Liver (tissue), 9 donors: ENCODE results near the gene KCNQ1. TPM values are rescaled to one million over a fixed set of nuclear protein-coding genes. Genes with fewer than 3 reads are reported as not detected.

Experiments
- DNase-seq: peaks from one replicate; pipeline ENCODE4 v3.0.0-alpha.2; 2017; ENCODE audit warnings: low spot score
- H3K27ac ChIP-seq, 2 donors: one replicate each; pipeline ENCODE4 v1.7.0; 2013; ENCODE audit warnings: inconsistent platforms in 2 of 2, low read length in 2 of 2, control low read depth in 1 of 2, low read depth in 1 of 2, mild to moderate bottlenecking in 1 of 2
- H3K27me3 ChIP-seq, 4 donors: one replicate each; pipeline versions ENCODE4 v1.6.1 to v1.7.0; 2013; ENCODE audit warnings: low read length in 3 of 4, inconsistent platforms in 1 of 4, mild to moderate bottlenecking in 1 of 4, moderate library complexity in 1 of 4; ENCODE audit not compliant: control insufficient read depth in 4 of 4, insufficient read depth in 4 of 4
- H3K36me3 ChIP-seq, 4 donors: one replicate each; pipeline versions ENCODE4 v1.6.1 to v1.7.0; 2013; ENCODE audit warnings: low read length in 3 of 4, mild to moderate bottlenecking in 3 of 4, low read depth in 1 of 4, moderate library complexity in 1 of 4; ENCODE audit not compliant: control insufficient read depth in 4 of 4, insufficient read depth in 3 of 4
- H3K4me1 ChIP-seq, 4 donors: one replicate each; pipeline versions ENCODE4 v1.6.1 to v1.7.0; 2013; ENCODE audit warnings: low read length in 3 of 4, mild to moderate bottlenecking in 3 of 4, moderate library complexity in 1 of 4; ENCODE audit not compliant: control insufficient read depth in 4 of 4, insufficient read depth in 4 of 4
- H3K4me3 ChIP-seq, 3 donors: one replicate each; pipeline versions ENCODE4 v1.6.1 to v1.7.0; 2013; ENCODE audit warnings: low read length in 3 of 3, control low read depth in 1 of 3, low read depth in 1 of 3, mild to moderate bottlenecking in 1 of 3
- H3K9ac ChIP-seq, 2 donors: one replicate each; pipeline ENCODE4 v1.7.0; 2013; ENCODE audit warnings: low read length in 2 of 2, mild to moderate bottlenecking in 2 of 2, moderate library complexity in 2 of 2, control low read depth in 1 of 2, low read depth in 1 of 2
- H3K9me3 ChIP-seq, 4 donors: one replicate each; pipeline versions ENCODE4 v1.6.1 to v1.7.0; 2013; ENCODE audit warnings: low read length in 3 of 4; ENCODE audit not compliant: control insufficient read depth in 4 of 4
- ATF3 ChIP-seq: IDR thresholded peaks from 2 replicates; pipeline ENCODE4 v1.6.1; 2016; ENCODE audit warnings: antibody characterized with exemption
- CTCF ChIP-seq: fragments of 150-350 bp; IDR thresholded peaks from 2 replicates; pipeline ENCODE4 v1.5.1; 2017; ENCODE audit warnings: improper control_type of control experiment, low read depth, low read length; ENCODE audit not compliant: missing input control
- EGR1 ChIP-seq, 2 donors: IDR thresholded peaks; 2 replicates each; pipeline ENCODE4 v1.6.1; 2016 to 2018; ENCODE audit warnings: antibody characterized with exemption in 2 of 2, low read depth in 2 of 2
- FOXA1 ChIP-seq: IDR thresholded peaks from 2 replicates; pipeline ENCODE4 v1.6.1; 2016; ENCODE audit warnings: antibody characterized with exemption
- FOXA2 ChIP-seq: IDR thresholded peaks from 2 replicates; pipeline ENCODE4 v1.6.1; 2016; ENCODE audit warnings: antibody characterized with exemption
- GABPA ChIP-seq, 2 donors: IDR thresholded peaks in 1 of 2; conservative IDR thresholded peaks in 1 of 2; 2 replicates each; pipeline ENCODE4 v1.6.1; 2016; ENCODE audit warnings: antibody characterized with exemption in 2 of 2, mild to moderate bottlenecking in 1 of 2, moderate library complexity in 1 of 2
- HNF4A ChIP-seq, 2 donors: conservative IDR thresholded peaks; 2 replicates each; pipeline ENCODE4 v1.6.1; 2016; ENCODE audit warnings: antibody characterized with exemption in 2 of 2, mild to moderate bottlenecking in 2 of 2
- HNF4G ChIP-seq: IDR thresholded peaks from 2 replicates; pipeline ENCODE4 v1.6.1; 2016; ENCODE audit warnings: antibody characterized with exemption
- JUND ChIP-seq, 2 donors: IDR thresholded peaks; 2 replicates each; pipeline ENCODE4 v1.6.1; 2016; ENCODE audit warnings: antibody characterized with exemption in 2 of 2
- MAX ChIP-seq: IDR thresholded peaks from 2 replicates; pipeline ENCODE4 v1.6.1; 2016; ENCODE audit warnings: antibody characterized with exemption
- NR2F2 ChIP-seq: IDR thresholded peaks from 2 replicates; pipeline ENCODE4 v1.6.1; 2016; ENCODE audit warnings: antibody characterized with exemption
- RAD21 ChIP-seq, 2 donors: IDR thresholded peaks; 2 replicates each; pipeline ENCODE4 v1.6.1; 2016; ENCODE audit warnings: antibody characterized with exemption in 2 of 2, mild to moderate bottlenecking in 2 of 2
- RXRA ChIP-seq, 2 donors: IDR thresholded peaks; 2 replicates each; pipeline ENCODE4 v1.6.1; 2017 to 2018; ENCODE audit warnings: antibody characterized with exemption in 2 of 2, mild to moderate bottlenecking in 1 of 2
- SP1 ChIP-seq: IDR thresholded peaks from 2 replicates; pipeline ENCODE4 v1.6.1; 2018; ENCODE audit warnings: antibody characterized with exemption, mild to moderate bottlenecking
- YY1 ChIP-seq: IDR thresholded peaks from 2 replicates; pipeline ENCODE4 v1.6.1; 2016; ENCODE audit warnings: antibody characterized with exemption, mild to moderate bottlenecking
- ZBTB33 ChIP-seq: IDR thresholded peaks from 2 replicates; pipeline ENCODE4 v1.6.1; 2016; ENCODE audit warnings: antibody characterized with exemption
- WGBS: extraction: QIAGEN DNeasy Blood & Tissue Kit; methylation state at CpG from one replicate; pipeline ENCODE4 v1.1.7; 2013; 5-methylcytosine and 5-hydroxymethylcytosine counted together
- polyA plus RNA-seq, 2 donors: library from polyadenylated mRNA; stranded (reverse) in 1 of 2; unstranded in 1 of 2; fragments of 200-250 nt in 1 of 2; fragments of >200 nt in 1 of 2; fragmentation: Nextera tagmentation in 1 of 2; extraction: Ambion mirVana in 1 of 2; gene quantifications; one replicate each; pipeline versions ENCODE4 v1.2.1 to v1.2.3, GENCODE V29; 2013 to 2015
- total RNA-seq, 2 donors: library from RNA; depleted of rRNA; stranded (reverse); fragments of >200 nt; gene quantifications; one replicate each; pipeline ENCODE4 v1.2.3, GENCODE V29; 2014
- donor health status: healthy.
- donor health status: healthy.
- donor health status: healthy.
- donor health status: healthy.
- donor health status: healthy.

The KCNQ1 gene
- total and polyA plus RNA-seq, 4 donors: 0.31 to 2.2 (median 1.5) TPM

- 95% methylated on average over 19 of the region's 19 CpGs for WGBS
- H3K27me3 ChIP-seq: no peaks in the 10 kb centered on the region
- no peak overlapping the region for H3K4me3 ChIP-seq
- no peak overlapping the region for H3K27ac ChIP-seq
- H3K36me3 ChIP-seq: no peaks in the 10 kb centered on the region
- DNase-seq: peak; percentile 33
- peaks cover 6 to 18% (median 11%) of the 10 kb centered on the region in 4 donors for H3K4me1 ChIP-seq
- no peaks in the 10 kb centered on the region for H3K9me3 ChIP-seq
- no peak overlapping the region for H3K9ac ChIP-seq
- TF ChIP-seq CTCF (no peak), ZBTB33 (no peak), FOXA1 (no peak), EGR1 (IDR thresholded peaks at IDR 0.05; ENCODE audit: low read depth in 2 of 2) (no peak), GABPA (IDR thresholded peaks at IDR 0.05 in 1 of 2, conservative IDR thresholded peaks at IDR 0.05 in 1 of 2) (no peak), FOXA2 (no peak), RAD21 (IDR thresholded peaks at IDR 0.05) (no peak), JUND (IDR thresholded peaks at IDR 0.05) (no peak), RXRA (IDR thresholded peaks at IDR 0.05) (no peak), NR2F2 (no peak)
Measured at GRCh38 chr11:2776351-2777061, 331.7 kb downstream of the KCNQ1 start.

- DNase-seq: peak; percentile 35
- Histone ChIP-seq H3K27ac (no peak overlapping the region), H3K4me3 (no peak overlapping the region), H3K4me1 (peaks cover 6 to 18% (median 11%) of the 10 kb centered on the region in 4 donors), H3K36me3 (no peaks in the 10 kb centered on the region), H3K9me3 (no peaks in the 10 kb centered on the region), H3K9ac (no peak overlapping the region), H3K27me3 (no peaks in the 10 kb centered on the region)
- 78% methylated on average over 7 of the region's 7 CpGs for WGBS
- TF ChIP-seq FOXA2 (no peak), ATF3 (no peak), SP1 (no peak), MAX (no peak), CTCF (no peak), FOXA1 (no peak), EGR1 (IDR thresholded peaks at IDR 0.05; ENCODE audit: low read depth in 2 of 2) (no peak), HNF4G (no peak), RAD21 (IDR thresholded peaks at IDR 0.05) (no peak), JUND (IDR thresholded peaks at IDR 0.05) (no peak), NR2F2 (no peak), YY1 (no peak), ZBTB33 (no peak), RXRA (IDR thresholded peaks at IDR 0.05) (no peak), GABPA (IDR thresholded peaks at IDR 0.05 in 1 of 2, conservative IDR thresholded peaks at IDR 0.05 in 1 of 2) (no peak), HNF4A (conservative IDR thresholded peaks at IDR 0.05) (no peak)
Measured at GRCh38 chr11:2777386-2777785, 332.6 kb downstream of the KCNQ1 start.
